ENCODE data around the gene TRIP12.
"Not testable (repeated sequence)": the region's sequence is repeated elsewhere in the genome, so short reads cannot be mapped to it uniquely, and the experiment has no call there.

TRIP12 gene

GRCh38 chr2:229921892-229922448 is at the start of gene TRIP12:
Gene TRIP12 (minus strand): TSS chr2:229922009. CDS start chr2:229880079, 41,930 bp downstream.
- DNase-seq (ENCODE audit: low read depth in 2 of 2), result peak; percentile 72 to 76

GRCh38 chr2:229971298-229971790 is 49.5 kb upstream of the TRIP12 start:
- DNase-seq (ENCODE audit: low read depth in 2 of 2), result no peak

- no peak for DNase-seq (ENCODE audit: low read depth in 2 of 2)
These were observed 48.6 kb upstream of the TRIP12 start for GRCh38 chr2:229970406-229970805.

GRCh38 chr2:229969921-229970320 is 48.1 kb upstream of the TRIP12 start:
- no peak for DNase-seq (ENCODE audit: low read depth in 2 of 2)

- not testable (repeated sequence) for DNase-seq (ENCODE audit: low read depth in 2 of 2)
These were observed 41.8 kb upstream of the TRIP12 start for GRCh38 chr2:229963596-229963995.

- DNase-seq (ENCODE audit: low read depth in 2 of 2), result no peak
These were observed 34.7 kb upstream of the TRIP12 start for GRCh38 chr2:229956491-229956890.

- DNase-seq (ENCODE audit: low read depth in 2 of 2), result no peak
These were observed 33.9 kb upstream of the TRIP12 start for GRCh38 chr2:229955663-229956062.

GRCh38 chr2:229952256-229952835 is 30.5 kb upstream of the TRIP12 start:
- DNase-seq (ENCODE audit: low read depth in 2 of 2), result no peak

- no peak for DNase-seq (ENCODE audit: low read depth in 2 of 2)
These were observed 25.7 kb upstream of the TRIP12 start for GRCh38 chr2:229947544-229947943.

GRCh38 chr2:229945975-229946374 is 24.2 kb upstream of the TRIP12 start:
- DNase-seq (ENCODE audit: low read depth in 2 of 2), result no peak

GRCh38 chr2:229943770-229944449 is 22.1 kb upstream of the TRIP12 start:
- no peak for DNase-seq (ENCODE audit: low read depth in 2 of 2)

- no peak for DNase-seq (ENCODE audit: low read depth in 2 of 2)
These were observed 21.4 kb upstream of the TRIP12 start for GRCh38 chr2:229943171-229943570.

GRCh38 chr2:229942671-229943070 is 20.9 kb upstream of the TRIP12 start:
- no peak for DNase-seq (ENCODE audit: low read depth in 2 of 2)

GRCh38 chr2:229937537-229937936 is 15.7 kb upstream of the TRIP12 start:
- DNase-seq (ENCODE audit: low read depth in 2 of 2), result no peak

- no peak for DNase-seq (ENCODE audit: low read depth in 2 of 2)
These were observed 9.4 kb upstream of the TRIP12 start for GRCh38 chr2:229931241-229931640.

GRCh38 chr2:229930656-229931055 is 8.8 kb upstream of the TRIP12 start:
- DNase-seq (ENCODE audit: low read depth in 2 of 2), result no peak

GRCh38 chr2:229927817-229928321 is 6.1 kb upstream of the TRIP12 start:
- DNase-seq (ENCODE audit: low read depth in 2 of 2), result no peak

GRCh38 chr2:229925201-229925600 is 3.4 kb upstream of the TRIP12 start:
- DNase-seq (ENCODE audit: low read depth in 2 of 2), result no peak

- not testable (repeated sequence) for DNase-seq (ENCODE audit: low read depth in 2 of 2)
These were observed 2.7 kb upstream of the TRIP12 start for GRCh38 chr2:229924541-229924940.

- DNase-seq (ENCODE audit: low read depth in 2 of 2), result peak; percentile 85 to 87
These were observed 909 bp upstream of the TRIP12 start, which contains the start of gene FBXO36 for GRCh38 chr2:229922449-229923386. Gene FBXO36 (plus strand): TSS chr2:229922503. CDS start chr2:229922514, 11 bp downstream.

GRCh38 chr2:229921101-229921891 is 513 bp downstream of the TRIP12 start:
- DNase-seq (ENCODE audit: low read depth in 2 of 2), result peak; percentile 34 to 38

Data from activated CD4-positive, alpha-beta T cell treated with anti-CD3 and anti-CD28 coated beads for 24 hours (primary cell).